Right cardiac atrium (tissue), 5 donors: ENCODE measurements around the gene TXNDC2. TPM values are rescaled to one million over a fixed set of nuclear protein-coding genes. Genes with fewer than 3 reads are reported as not detected.

Experiments
- ATAC-seq, 2 donors: fragments of 200-7000 bp; cut with Tn5 transposase; one replicate each; pipeline versions ENCODE4 v1.8.0 to v1.9.1; 2020; ENCODE audit warnings: moderate library complexity in 2 of 2, mild to moderate bottlenecking in 1 of 2
- DNase-seq, 3 donors: peaks; one replicate each; pipeline ENCODE4 v3.0.0-alpha.2; 2020
- H3K27ac ChIP-seq: one replicate; pipeline ENCODE4 v1.5.1; 2013; ENCODE audit warnings: mild to moderate bottlenecking, low read length, control low read depth, moderate library complexity
- H3K27me3 ChIP-seq: one replicate; pipeline ENCODE4 v1.6.1; 2013; ENCODE audit not compliant: control insufficient read depth, insufficient read depth
- H3K4me1 ChIP-seq: one replicate; pipeline ENCODE4 v1.6.1; 2013; ENCODE audit warnings: low read length; ENCODE audit not compliant: control insufficient read depth, insufficient read depth
- H3K4me3 ChIP-seq: one replicate; pipeline ENCODE4 v1.5.1; 2013; ENCODE audit warnings: low read length, control low read depth
- H3K9me3 ChIP-seq: one replicate; pipeline ENCODE4 v1.6.1; 2013; ENCODE audit warnings: low read length; ENCODE audit not compliant: control insufficient read depth
- WGBS: extraction: QIAGEN DNeasy Blood & Tissue Kit; methylation state at CpG from one replicate; pipeline ENCODE4 v1.1.7; 2013; 5-methylcytosine and 5-hydroxymethylcytosine counted together
- intact Hi-C, 4 donors: fragments of 100-400 bp; cut with DNase I; formaldehyde crosslinking; loops; one replicate each; pipeline versions ENCODE4 v1.11.0 to v1.14.0; 2022 to 2023
- polyA plus RNA-seq: library from polyadenylated mRNA; stranded (reverse); fragments of 200-250 nt; gene quantifications from one replicate; pipeline ENCODE4 v1.2.3, GENCODE V29; 2013
- total RNA-seq, 4 donors: library from RNA; stranded (reverse); fragmentation: NEBNext Ultra II Directional; extraction: Animal tissue kit (Norgen Biotek cat#: 25700); gene quantifications; one replicate each; pipeline ENCODE4 v1.2.1, GENCODE V29; 2021
- donor health status: healthy with polysubstance abuse.
- donor health status: DM: no; HTN: yes; CAD: no.
- donor health status: DM: no; HTN: no; CAD: no.
- donor health status: DM: no; HTN: yes; CAD: no; lungs with severe emphysema.
- donor health status: DM: yes; HTN: yes; CAD: no.

The TXNDC2 gene
- total and polyA plus RNA-seq, 5 donors, result 0.23 to 0.42 TPM; not detected in 3

GRCh38 chr18:9860682-9861081, 25.1 kb upstream of the TXNDC2 start:
- Histone ChIP-seq H3K4me1 (peaks cover 2% of the 10 kb centered on the region), H3K9me3 (no peaks in the 10 kb centered on the region), H3K27ac (no peak overlapping the region), H3K4me3 (no peak overlapping the region), H3K27me3 (no peaks in the 10 kb centered on the region)
- no peak for DNase-seq
- WGBS, result 39% methylated on average over 4 of the region's 4 CpGs
- intact Hi-C loops, result no loop called here
- ATAC-seq, result no peak

GRCh38 chr18:9861157-9861556, 24.6 kb upstream of the TXNDC2 start:
- Histone ChIP-seq H3K27me3 (no peaks in the 10 kb centered on the region), H3K9me3 (no peaks in the 10 kb centered on the region), H3K4me3 (no peak overlapping the region), H3K27ac (no peak overlapping the region), H3K4me1 (peaks cover under 1% of the 10 kb centered on the region)
- DNase-seq (no peak), ATAC-seq (no peak)
- intact Hi-C loops, result no loop called here

- WGBS, result 80% methylated on average over 4 of the region's 4 CpGs
- ATAC-seq (no peak), DNase-seq (no peak)
- Histone ChIP-seq H3K27me3 (no peaks in the 10 kb centered on the region), H3K4me1 (no peaks in the 10 kb centered on the region), H3K4me3 (no peak overlapping the region), H3K9me3 (no peaks in the 10 kb centered on the region), H3K27ac (no peak overlapping the region)
- intact Hi-C loops, result no loop called here
These were observed 23.8 kb upstream of the TXNDC2 start for GRCh38 chr18:9861933-9862332.

GRCh38 chr18:9862686-9863085, 23.1 kb upstream of the TXNDC2 start:
- no peak for DNase-seq
- Histone ChIP-seq H3K9me3 (no peaks in the 10 kb centered on the region), H3K4me3 (no peak overlapping the region), H3K27ac (no peak overlapping the region), H3K27me3 (no peaks in the 10 kb centered on the region), H3K4me1 (no peaks in the 10 kb centered on the region)
- WGBS, result 65% methylated on average over 3 of the region's 3 CpGs
- intact Hi-C loops, result no loop called here
- ATAC-seq, result no peak

GRCh38 chr18:9863282-9863681, 22.5 kb upstream of the TXNDC2 start:
- Histone ChIP-seq H3K27me3 (no peaks in the 10 kb centered on the region), H3K9me3 (no peaks in the 10 kb centered on the region), H3K4me1 (no peaks in the 10 kb centered on the region), H3K4me3 (no peak overlapping the region), H3K27ac (no peak overlapping the region)
- ATAC-seq (no peak), DNase-seq (no peak)
- WGBS, result 40% methylated on average over 2 of the region's 2 CpGs
- intact Hi-C loops, result no loop called here

- H3K27me3 ChIP-seq, result no peaks in the 10 kb centered on the region
- no peak overlapping the region for H3K4me3 ChIP-seq
- no peak overlapping the region for H3K27ac ChIP-seq
- H3K4me1 ChIP-seq, result peaks cover 3% of the 10 kb centered on the region
- intact Hi-C loops, result no loop called here
- H3K9me3 ChIP-seq, result no peaks in the 10 kb centered on the region
- ATAC-seq (no peak), DNase-seq (no peak)
- whole genome bisulfite sequencing, result 97% methylated on average over 7 of the region's 7 CpGs
These were observed 19.8 kb upstream of the TXNDC2 start for GRCh38 chr18:9865764-9866490.

- H3K4me3 ChIP-seq, result no peak overlapping the region
- H3K4me1 ChIP-seq, result peaks cover 3% of the 10 kb centered on the region
- intact Hi-C loops, result no loop called here
- ATAC-seq (no peak), DNase-seq (no peak)
- 96% methylated on average over 3 of the region's 3 CpGs for WGBS
- no peaks in the 10 kb centered on the region for H3K9me3 ChIP-seq
- H3K27ac ChIP-seq, result no peak overlapping the region
- H3K27me3 ChIP-seq, result no peaks in the 10 kb centered on the region
These were observed 19.1 kb upstream of the TXNDC2 start for GRCh38 chr18:9866627-9867026.

GRCh38 chr18:9867071-9867594, 18.6 kb upstream of the TXNDC2 start:
- no peak overlapping the region for H3K4me3 ChIP-seq
- intact Hi-C loops, result no loop called here
- no peak for ATAC-seq
- no peak overlapping the region for H3K27ac ChIP-seq
- 89% methylated on average over 4 of the region's 4 CpGs for WGBS
- H3K27me3 ChIP-seq, result no peaks in the 10 kb centered on the region
- H3K9me3 ChIP-seq, result no peaks in the 10 kb centered on the region
- no peak for DNase-seq
- H3K4me1 ChIP-seq, result peaks cover 3% of the 10 kb centered on the region

- DNase-seq (no peak), ATAC-seq (no peak)
- Histone ChIP-seq H3K4me3 (no peak overlapping the region), H3K27ac (no peak overlapping the region), H3K9me3 (no peaks in the 10 kb centered on the region), H3K4me1 (peaks cover 4% of the 10 kb centered on the region), H3K27me3 (no peaks in the 10 kb centered on the region)
- WGBS, result 65% methylated on average over 6 of the region's 6 CpGs
- intact Hi-C loops, result no loop called here
These were observed 16.7 kb upstream of the TXNDC2 start for GRCh38 chr18:9868857-9869714.

- 69% methylated on average over 9 of the region's 9 CpGs for WGBS
- Histone ChIP-seq H3K4me3 (no peak overlapping the region), H3K9me3 (no peaks in the 10 kb centered on the region), H3K27me3 (no peaks in the 10 kb centered on the region), H3K27ac (no peak overlapping the region), H3K4me1 (peaks cover 4% of the 10 kb centered on the region)
- no peak for DNase-seq
- intact Hi-C loops, result no loop called here
- peak; percentile 27 to 64 for ATAC-seq
These were observed 15.9 kb upstream of the TXNDC2 start for GRCh38 chr18:9869715-9870430.
